ENCODE results near the gene CFAP210.

The CFAP210 gene

DNA sequence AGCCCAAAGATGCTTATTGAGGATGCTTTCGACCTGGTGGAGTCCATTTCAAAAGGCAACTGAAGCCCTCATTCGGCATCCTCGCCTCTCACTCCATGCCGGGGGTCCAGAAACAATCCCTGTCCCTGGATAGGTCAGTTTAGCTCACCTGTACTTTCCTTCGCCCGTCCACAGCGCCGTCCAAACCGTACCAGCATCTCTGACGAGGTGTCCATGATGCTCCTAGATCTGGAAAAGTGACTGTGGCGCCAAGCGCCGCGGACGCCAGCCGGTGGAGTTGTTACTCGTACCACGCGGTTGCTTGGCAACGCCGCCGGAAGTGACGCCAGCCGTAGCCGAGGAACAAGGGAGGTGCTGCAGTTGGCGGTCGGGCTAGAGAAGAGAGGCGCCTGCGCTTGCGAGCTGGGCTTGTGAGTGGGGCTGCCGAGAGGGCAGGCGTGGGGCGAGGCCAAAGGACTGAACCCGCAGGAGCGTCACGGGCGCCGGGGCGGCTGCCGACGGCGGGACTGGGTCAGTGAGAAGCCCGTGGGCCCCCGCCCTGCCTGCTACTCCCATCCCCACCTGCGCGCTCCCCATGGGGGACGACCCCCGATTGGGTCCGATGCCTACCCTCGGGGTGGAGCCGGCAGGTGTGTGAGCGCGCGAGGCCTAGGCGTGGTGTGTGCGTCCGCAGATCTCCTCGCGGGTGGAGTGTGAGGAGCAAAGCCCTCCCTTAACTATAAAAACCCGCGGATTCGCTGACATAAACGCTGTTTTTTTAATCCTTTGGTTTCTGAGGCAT, at the start of gene CFAP210, which contains the start of gene PHOSPHO2:
TSS of gene CFAP210 (minus strand) at position 293 of the 781 bp plus-strand sequence. CDS start at position 215, 78 bp downstream.
TSS of gene PHOSPHO2 (plus strand) at position 357 of the 781 bp plus-strand sequence. CDS start 6,503 bp downstream, outside the sequence.
- peak; percentile 94 for DNase-seq

DNA sequence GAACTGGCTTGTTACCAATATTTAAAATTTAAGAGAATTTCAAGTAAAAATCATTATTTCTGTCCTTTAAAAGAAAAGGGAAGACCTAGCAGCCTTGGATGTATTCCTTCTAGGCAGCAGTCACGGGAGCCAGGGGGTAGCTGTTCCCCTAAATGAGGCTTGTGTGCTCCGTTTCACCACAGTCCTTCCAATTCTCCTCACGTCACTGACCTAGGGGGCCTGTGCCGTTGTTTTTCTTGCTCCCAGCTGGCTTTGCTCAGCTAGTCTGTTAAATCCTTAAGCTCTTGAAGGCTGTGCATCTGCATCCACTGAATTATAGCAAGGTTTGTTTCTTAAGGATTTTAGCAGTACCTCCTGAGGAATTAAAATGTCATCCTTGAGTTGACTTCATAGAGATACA, 49.3 kb upstream of the CFAP210 start:
- DNase-seq: no peak

GRCh38 chr2:169739351-169739750, 45.1 kb upstream of the CFAP210 start:
- DNase-seq: peak; percentile 34

- DNase-seq: no peak
Observed at GRCh38 chr2:169738566-169739229, 44.5 kb upstream of the CFAP210 start.

GRCh38 chr2:169736902-169737301, 42.7 kb upstream of the CFAP210 start:
- no peak for DNase-seq

DNA sequence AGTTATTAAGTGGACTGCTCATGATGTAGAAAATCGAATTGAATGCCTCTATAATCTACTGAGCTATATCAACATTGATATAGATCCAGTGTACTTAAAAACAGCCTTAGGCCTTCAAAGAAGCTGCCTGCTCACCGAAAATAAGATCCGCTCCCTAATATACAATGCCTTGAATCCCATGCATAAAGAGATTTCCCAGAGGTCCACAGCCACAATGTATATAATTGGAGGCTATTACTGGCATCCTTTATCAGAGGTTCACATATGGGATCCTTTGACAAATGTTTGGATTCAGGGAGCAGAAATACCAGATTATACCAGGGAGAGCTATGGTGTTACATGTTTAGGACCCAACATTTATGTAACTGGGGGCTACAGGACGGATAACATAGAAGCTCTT, 41.4 kb upstream of the CFAP210 start:
- DNase-seq: no peak

- peak; percentile 21 for DNase-seq
Observed at GRCh38 chr2:169734169-169734847, 40.1 kb upstream of the CFAP210 start.

GRCh38 chr2:169732583-169733358, 38.6 kb upstream of the CFAP210 start:
- no peak for DNase-seq

- no peak for DNase-seq
Observed at GRCh38 chr2:169732075-169732474, 37.9 kb upstream of the CFAP210 start.

DNA sequence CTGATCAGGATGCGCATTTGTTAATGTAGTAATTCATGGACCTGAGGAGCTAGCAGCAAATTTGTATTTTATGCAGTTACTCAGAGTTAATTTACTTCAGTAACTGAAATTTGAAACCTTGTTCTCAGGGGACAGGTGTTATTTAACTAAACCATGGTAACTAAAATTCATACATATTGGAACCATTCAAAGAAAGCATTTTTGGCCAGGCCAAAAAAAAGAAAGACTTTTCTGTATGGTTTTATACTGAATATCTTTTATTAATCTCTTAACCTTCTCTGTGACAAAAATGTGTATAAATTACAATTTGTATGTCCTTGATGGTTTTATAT, 35.0 kb upstream of the CFAP210 start:
- DNase-seq: no peak

DNA sequence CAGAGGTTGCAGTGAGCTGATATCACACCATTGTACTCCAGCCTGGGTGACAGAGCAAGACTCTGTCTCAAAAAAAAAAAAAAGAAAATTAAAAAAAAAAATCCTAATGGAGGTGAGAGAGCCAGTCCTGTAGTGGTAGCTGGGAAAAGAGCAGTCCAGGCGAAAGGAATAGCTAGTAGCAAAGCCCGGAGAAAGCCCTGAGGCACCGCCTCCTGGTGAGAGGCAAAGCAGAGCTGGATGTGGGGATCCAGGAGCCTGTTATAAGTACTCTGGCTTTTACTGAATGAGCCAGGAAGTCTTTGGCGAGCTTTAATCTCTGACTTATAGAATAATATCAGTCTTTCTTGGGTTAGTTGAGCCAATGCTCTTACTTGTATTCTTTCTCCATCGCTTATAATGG, 32.9 kb upstream of the CFAP210 start:
- no peak for DNase-seq

DNA sequence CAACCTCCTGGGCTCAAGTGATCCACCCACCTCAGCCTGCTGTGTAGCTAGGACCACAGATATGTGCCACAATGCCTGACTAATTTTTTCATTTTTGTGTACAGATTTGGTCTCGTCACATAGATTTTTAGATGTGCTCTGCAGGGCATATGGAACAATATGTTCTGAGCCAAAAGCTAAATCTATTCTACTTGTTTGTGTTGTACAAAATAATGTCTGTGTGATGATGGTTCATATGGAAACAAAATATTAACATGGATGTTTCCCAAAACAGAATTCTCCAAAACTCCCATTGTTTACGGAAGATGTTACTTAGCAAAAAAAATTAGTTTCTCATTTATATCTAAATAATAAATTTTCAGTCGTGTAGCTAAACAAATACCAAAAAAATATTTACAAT, 26.8 kb upstream of the CFAP210 start:
- DNase-seq: no peak

DNA sequence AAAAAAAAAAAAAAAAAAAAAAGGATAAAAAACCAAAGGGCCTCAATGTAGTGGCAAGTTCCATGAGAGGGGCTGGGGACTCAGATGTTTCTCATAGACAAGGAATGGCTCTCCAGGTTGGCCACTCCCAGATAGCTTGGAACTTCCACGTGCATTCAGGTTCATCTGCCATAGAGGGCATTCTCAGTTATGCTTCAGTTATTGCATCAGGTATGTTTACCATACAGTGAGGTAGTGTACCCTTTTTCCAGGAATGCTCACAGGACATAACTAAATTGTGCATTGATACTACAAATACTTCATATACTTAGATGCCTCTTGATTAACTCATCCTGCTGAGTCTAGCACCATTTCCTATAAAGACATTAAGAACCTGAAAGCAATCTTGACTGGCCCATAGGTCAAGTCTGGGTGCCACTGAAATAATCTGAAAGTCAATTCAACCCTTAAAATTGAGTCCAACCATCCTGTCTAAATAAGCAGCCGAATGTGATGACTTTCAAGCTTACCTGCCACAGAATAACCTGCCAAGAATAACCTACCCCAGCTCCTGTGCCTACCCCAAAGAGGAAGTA, 24.8 kb upstream of the CFAP210 start:
- DNase-seq: no peak

- DNase-seq: no peak
Observed at GRCh38 chr2:169717691-169718063, 23.5 kb upstream of the CFAP210 start.

GRCh38 chr2:169716938-169717690, 22.9 kb upstream of the CFAP210 start:
- DNase-seq: no peak

DNA sequence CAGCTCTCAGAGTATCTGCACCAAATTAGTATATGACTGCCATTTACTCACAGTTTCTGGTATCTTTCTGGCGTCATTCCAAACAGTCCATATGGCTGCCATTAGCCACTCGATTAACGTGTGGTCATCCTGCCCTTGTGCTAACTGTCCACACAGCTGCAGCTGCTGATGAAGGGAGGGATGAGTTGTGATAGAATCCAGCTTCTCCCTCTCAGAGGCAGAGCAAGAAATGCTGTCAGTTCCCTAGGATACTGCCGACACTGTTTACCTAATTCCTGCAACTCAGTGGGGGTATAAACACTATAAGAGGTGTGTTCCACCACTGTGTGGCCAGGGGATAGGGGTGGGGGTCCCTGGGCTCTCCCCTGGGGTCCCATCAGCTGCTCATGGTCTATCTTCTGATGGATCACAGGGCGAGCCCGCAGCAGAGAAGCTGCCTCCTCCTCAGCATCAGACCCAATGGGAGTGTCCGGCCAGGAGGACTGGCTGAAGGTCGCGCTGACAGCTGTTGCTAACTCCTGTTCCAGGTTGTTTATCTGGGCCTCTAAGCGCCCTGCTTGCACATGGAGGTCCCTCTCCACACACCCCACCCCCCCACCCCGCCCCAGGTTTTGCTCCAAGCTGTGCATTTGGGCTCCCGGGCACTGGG, 22.2 kb upstream of the CFAP210 start:
- no peak for DNase-seq

DNA sequence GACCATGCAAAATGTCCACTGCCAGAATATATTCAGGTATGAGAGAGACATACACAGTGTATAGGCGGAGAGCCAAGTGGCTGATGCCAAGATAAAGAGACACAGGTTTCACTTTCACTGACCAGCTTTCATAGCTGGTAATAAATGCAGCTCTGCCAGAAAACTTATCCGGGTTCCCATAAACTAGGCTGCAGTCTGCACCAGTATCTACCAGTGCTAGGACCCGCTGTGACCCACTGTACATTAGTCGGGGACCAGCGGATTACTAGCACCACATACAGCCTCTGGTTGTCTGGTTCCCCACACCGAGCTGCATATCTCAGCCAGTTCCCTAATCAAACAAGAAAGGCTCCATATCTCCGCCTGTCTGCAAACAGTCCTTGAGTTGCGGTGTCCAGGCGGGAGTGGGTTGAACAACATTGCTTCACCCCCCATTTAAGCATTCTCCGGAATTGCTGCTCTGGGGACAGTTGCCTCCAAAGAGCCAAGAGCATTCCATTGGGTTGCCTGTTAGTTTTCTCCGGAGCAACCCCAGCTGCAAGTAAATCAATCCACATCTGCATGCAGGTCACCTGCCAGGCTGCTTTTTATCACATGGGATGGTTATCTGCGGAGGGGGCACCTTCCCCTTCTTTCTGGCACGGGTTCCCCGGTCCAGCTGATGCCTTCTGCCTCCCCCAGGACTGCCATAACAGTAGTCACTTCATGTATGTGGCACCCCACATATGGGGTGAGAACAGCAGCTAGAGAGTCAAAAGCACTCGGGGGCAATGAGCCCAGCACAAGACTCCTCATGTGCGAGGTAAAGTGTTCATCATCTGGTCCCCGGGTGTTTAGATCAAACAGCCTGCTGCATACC, 21.4 kb upstream of the CFAP210 start:
- peak; percentile 57 for DNase-seq

- DNase-seq: no peak
Observed at GRCh38 chr2:169714699-169715098, 20.5 kb upstream of the CFAP210 start.

GRCh38 chr2:169713331-169713730, 19.1 kb upstream of the CFAP210 start:
- DNase-seq: no peak

DNA sequence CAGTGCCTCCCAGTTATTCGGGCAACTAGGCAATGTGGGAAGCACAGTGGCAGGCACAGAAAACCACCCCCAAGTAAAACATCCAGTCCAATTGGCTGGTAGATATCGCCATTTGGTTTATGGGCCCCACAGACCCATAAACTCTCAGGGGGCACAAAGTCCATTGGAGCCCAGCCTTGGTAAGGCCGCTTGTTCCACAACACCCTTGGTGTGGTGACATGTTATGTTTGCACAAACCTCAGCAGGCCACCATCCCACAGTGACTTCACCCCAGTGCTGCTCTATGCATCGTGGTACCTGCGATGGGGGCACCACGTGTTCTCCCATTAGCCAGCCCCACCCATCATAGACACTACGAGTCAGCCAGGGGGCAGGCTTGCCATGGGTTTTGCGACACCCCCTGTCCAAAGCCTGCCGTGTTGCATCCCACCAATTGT, 18.6 kb upstream of the CFAP210 start:
- DNase-seq: no peak

Data from NCI-H2171 treated with DMSO at 0.1 percent for 48 hours (cell line).